DND-41 (cell line): ENCODE data around the gene KLK14.

Experiments used
- EZH2 ChIP-seq: IDR thresholded peaks from 3 replicates; pipeline ENCODE4 v1.6.1; 2012; ENCODE audit warnings: borderline replicate concordance, low read depth, mild to moderate bottlenecking, moderate library complexity, low read length, inconsistent platforms; ENCODE audit not compliant: severe bottlenecking
- TF ChIP-seq, protein P1 (sequence below): IDR thresholded peaks from 2 replicates; pipeline ENCODE4 v1.5.1; 2012; ENCODE audit warnings: borderline replicate concordance, low read length, moderate library complexity, mild to moderate bottlenecking; ENCODE audit not compliant: poor library complexity, severe bottlenecking; ENCODE audit errors: extremely low read depth

DNA sequence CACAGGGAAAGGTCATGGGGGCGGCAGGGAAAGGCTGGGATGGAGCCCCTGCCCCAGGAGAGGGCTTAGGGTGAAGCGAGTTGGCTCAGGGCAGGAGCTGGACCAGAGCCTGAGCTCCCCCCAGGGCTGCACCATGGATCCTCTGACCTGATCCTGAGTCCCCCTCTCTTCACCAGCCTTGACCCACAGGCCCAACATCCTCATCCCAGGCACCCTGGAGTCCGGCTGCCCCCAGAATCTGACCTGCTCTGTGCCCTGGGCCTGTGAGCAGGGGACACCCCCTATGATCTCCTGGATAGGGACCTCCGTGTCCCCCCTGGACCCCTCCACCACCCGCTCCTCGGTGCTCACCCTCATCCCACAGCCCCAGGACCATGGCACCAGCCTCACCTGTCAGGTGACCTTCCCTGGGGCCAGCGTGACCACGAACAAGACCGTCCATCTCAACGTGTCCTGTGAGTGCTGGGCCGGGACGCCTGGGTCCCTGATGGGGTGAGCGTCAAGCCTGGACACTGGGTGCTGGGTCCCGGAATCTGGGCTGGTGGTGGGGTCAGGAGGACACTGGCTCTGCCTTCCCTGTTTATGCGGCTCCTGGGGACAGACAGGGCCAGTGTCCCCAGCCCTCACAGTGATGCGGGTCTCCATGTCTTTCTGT, 42.9 kb upstream of the KLK14 start:
- TF ChIP-seq, protein P1, sequence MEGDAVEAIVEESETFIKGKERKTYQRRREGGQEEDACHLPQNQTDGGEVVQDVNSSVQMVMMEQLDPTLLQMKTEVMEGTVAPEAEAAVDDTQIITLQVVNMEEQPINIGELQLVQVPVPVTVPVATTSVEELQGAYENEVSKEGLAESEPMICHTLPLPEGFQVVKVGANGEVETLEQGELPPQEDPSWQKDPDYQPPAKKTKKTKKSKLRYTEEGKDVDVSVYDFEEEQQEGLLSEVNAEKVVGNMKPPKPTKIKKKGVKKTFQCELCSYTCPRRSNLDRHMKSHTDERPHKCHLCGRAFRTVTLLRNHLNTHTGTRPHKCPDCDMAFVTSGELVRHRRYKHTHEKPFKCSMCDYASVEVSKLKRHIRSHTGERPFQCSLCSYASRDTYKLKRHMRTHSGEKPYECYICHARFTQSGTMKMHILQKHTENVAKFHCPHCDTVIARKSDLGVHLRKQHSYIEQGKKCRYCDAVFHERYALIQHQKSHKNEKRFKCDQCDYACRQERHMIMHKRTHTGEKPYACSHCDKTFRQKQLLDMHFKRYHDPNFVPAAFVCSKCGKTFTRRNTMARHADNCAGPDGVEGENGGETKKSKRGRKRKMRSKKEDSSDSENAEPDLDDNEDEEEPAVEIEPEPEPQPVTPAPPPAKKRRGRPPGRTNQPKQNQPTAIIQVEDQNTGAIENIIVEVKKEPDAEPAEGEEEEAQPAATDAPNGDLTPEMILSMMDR = no peak
- TF ChIP-seq EZH2 = no peak
